Fibroblast of lung (primary cell): ENCODE measurements around the gene UGT1A3. TPM values are rescaled to one million over a fixed set of nuclear protein-coding genes. Genes with fewer than 3 reads are reported as not detected.

Experiments
- DNase-seq, 2 donors: peaks; one replicate each; pipeline versions ENCODE4 v3.0.0 to v3.0.0-alpha.2; 2010; ENCODE audit warnings: low read depth in 2 of 2
- H2AFZ ChIP-seq: 2 replicates; pipeline ENCODE4 v1.5.1; 2012; ENCODE audit warnings: low read length, control low read depth, inconsistent platforms
- H3K27ac ChIP-seq: 2 replicates; pipeline ENCODE4 v1.5.1; 2011; ENCODE audit warnings: low read length, control low read depth; ENCODE audit not compliant: insufficient read depth
- H3K27me3 ChIP-seq: 2 replicates; pipeline ENCODE4 v1.5.1; 2011; ENCODE audit warnings: mild to moderate bottlenecking, low read length; ENCODE audit not compliant: control insufficient read depth, insufficient read depth
- H3K36me3 ChIP-seq: 2 replicates; pipeline ENCODE4 v1.5.1; 2011; ENCODE audit warnings: low read length; ENCODE audit not compliant: control insufficient read depth, insufficient read depth
- H3K4me1 ChIP-seq: 2 replicates; pipeline ENCODE4 v1.5.1; 2011; ENCODE audit warnings: low read length; ENCODE audit not compliant: control insufficient read depth, insufficient read depth; ENCODE audit errors: extremely low read depth
- H3K4me2 ChIP-seq: 2 replicates; pipeline ENCODE4 v1.5.1; 2011; ENCODE audit warnings: low read length, control low read depth; ENCODE audit not compliant: insufficient read depth; ENCODE audit errors: extremely low read depth
- H3K4me3 ChIP-seq, 4 experiments: fragments of 200-600 bp in 1 of 4; sonication (generic) in 1 of 4; replicated peaks in 1 of 4; 2 replicates each; pipeline ENCODE4 v1.5.1; 2011 to 2016; ENCODE audit warnings: low read length in 4 of 4, low read depth in 3 of 4, mild to moderate bottlenecking in 3 of 4, control low read depth in 2 of 4, inconsistent platforms in 1 of 4, mixed read lengths in 1 of 4; ENCODE audit not compliant: insufficient read depth in 1 of 4; ENCODE audit errors: control extremely low read depth in 1 of 4
- H3K79me2 ChIP-seq: 2 replicates; pipeline ENCODE4 v1.5.1; 2012; ENCODE audit warnings: mild to moderate bottlenecking, low read length, inconsistent platforms; ENCODE audit not compliant: control insufficient read depth, insufficient read depth
- H3K9ac ChIP-seq: 2 replicates; pipeline ENCODE4 v1.5.1; 2011; ENCODE audit warnings: mild to moderate bottlenecking, low read length, control low read depth; ENCODE audit not compliant: insufficient read depth
- H3K9me3 ChIP-seq: 2 replicates; pipeline ENCODE4 v1.5.1; 2012; ENCODE audit warnings: low read depth, low read length; ENCODE audit not compliant: control insufficient read depth, insufficient read depth
- H4K20me1 ChIP-seq: 2 replicates; pipeline ENCODE4 v1.5.1; 2011; ENCODE audit warnings: low read length; ENCODE audit not compliant: control insufficient read depth, insufficient read depth; ENCODE audit errors: extremely low read depth
- CTCF ChIP-seq, 2 donors: IDR thresholded peaks in 1 of 2; conservative IDR thresholded peaks in 1 of 2; 1 replicate in 1 of 2; 2 replicates in 1 of 2; pipeline ENCODE4 v1.5.1; 2011 to 2012; ENCODE audit warnings: low read length in 2 of 2, control low read depth in 1 of 2, inconsistent platforms in 1 of 2, low read depth in 1 of 2, mild to moderate bottlenecking in 1 of 2
- EZH2 ChIP-seq: IDR thresholded peaks from 2 replicates; pipeline ENCODE4 v1.5.1; 2012; ENCODE audit warnings: low read length, control low read depth, mild to moderate bottlenecking; ENCODE audit errors: missing control alignments
- polyA plus RNA-seq, 2 donors: library from polyadenylated mRNA; depleted of rRNA in 1 of 2; stranded (reverse) in 1 of 2; unstranded in 1 of 2; fragments of >200 nt; gene quantifications; 2 replicates each; pipeline ENCODE4 v1.2.1, GENCODE V29; 2011 to 2012; ENCODE audit warnings: missing spikeins in 1 of 2
- total RNA-seq: library from RNA; depleted of rRNA; stranded (reverse); fragments of >200 nt; gene quantifications from 2 replicates; pipeline ENCODE4 v1.2.1, GENCODE V29; 2014

UGT1A3 gene
- total and polyA plus RNA-seq, 2 donors (not counting 1 experiment from before 2014, with no cell fraction given): not detected

DNA sequence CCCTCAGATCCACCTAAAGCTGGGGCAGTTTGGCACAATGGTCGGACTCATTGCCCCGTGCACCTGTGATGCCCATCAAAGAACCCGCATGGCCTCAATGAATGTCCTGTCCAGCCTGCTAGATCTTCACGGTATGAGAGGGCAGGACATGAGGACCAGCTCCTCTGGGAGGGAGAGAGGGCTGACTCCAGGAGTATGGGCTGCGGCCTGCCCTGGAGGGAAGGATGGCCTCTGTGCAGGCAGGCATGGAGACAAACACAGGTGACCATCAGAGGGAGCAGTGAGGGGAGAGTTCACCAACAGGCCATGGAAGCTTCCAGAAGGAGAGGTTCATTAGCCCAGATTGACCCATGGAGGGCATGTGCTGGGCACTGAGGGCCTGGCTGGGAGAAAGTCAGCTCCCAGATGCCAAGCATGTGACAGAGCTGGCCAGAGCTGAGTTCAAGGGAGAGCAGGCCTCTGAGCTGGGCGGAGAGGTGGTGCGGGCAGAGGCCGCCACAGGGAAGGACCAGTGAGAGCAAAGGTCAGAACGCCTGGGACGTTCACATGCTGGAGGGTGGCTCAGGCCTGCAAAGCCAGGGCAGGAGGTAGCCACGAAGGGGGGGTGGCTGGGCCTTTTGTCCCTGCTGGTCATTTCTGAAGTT, 89.3 kb downstream of the UGT1A3 start:
- no peak overlapping the region for H2AFZ ChIP-seq
- H3K79me2 ChIP-seq: no peaks in the 10 kb centered on the region
- H3K4me1 ChIP-seq: no peaks in the 10 kb centered on the region
- H3K27me3 ChIP-seq: peaks cover 4% of the 10 kb centered on the region
- no peak overlapping the region for H3K4me3 ChIP-seq
- no peak overlapping the region for H3K27ac ChIP-seq
- no peaks in the 10 kb centered on the region for H3K36me3 ChIP-seq
- no peaks in the 10 kb centered on the region for H4K20me1 ChIP-seq
- no peak overlapping the region for H3K4me2 ChIP-seq
- DNase-seq: no peak
- H3K9me3 ChIP-seq: no peaks in the 10 kb centered on the region
- no peak overlapping the region for H3K9ac ChIP-seq
- TF ChIP-seq CTCF (conservative IDR thresholded peaks at IDR 0.05 in 1 of 2, IDR thresholded peaks at IDR 0.05 in 1 of 2; ENCODE audit: low read depth in 1 of 2, low read length in 2 of 2) (no peak), EZH2 (no peak)

- H3K27me3 ChIP-seq: peaks cover 4% of the 10 kb centered on the region
- no peaks in the 10 kb centered on the region for H3K9me3 ChIP-seq
- no peaks in the 10 kb centered on the region for H3K36me3 ChIP-seq
- TF ChIP-seq CTCF (conservative IDR thresholded peaks at IDR 0.05 in 1 of 2, IDR thresholded peaks at IDR 0.05 in 1 of 2; ENCODE audit: low read depth in 1 of 2, low read length in 2 of 2) (no peak), EZH2 (no peak)
- no peak for DNase-seq
- no peak overlapping the region for H2AFZ ChIP-seq
- no peak overlapping the region for H3K4me2 ChIP-seq
- H3K9ac ChIP-seq: no peak overlapping the region
- H3K4me3 ChIP-seq: no peak overlapping the region
- no peaks in the 10 kb centered on the region for H3K4me1 ChIP-seq
- no peaks in the 10 kb centered on the region for H4K20me1 ChIP-seq
- no peaks in the 10 kb centered on the region for H3K79me2 ChIP-seq
- H3K27ac ChIP-seq: no peak overlapping the region
Measured at GRCh38 chr2:233818639-233819621, 90.1 kb downstream of the UGT1A3 start.
